ENCODE results near the gene VTI1A. TPM values are rescaled to one million over a fixed set of nuclear protein-coding genes. Genes with fewer than 3 reads are reported as not detected.

Gene VTI1A
- total and polyA plus RNA-seq, 2 experiments from 2014 or later, result 26.8 to 31.0 TPM

GRCh38 chr10:112507988-112508387 lies 61.0 kb downstream of the VTI1A start:
- Histone ChIP-seq H3K79me2 (replicated peaks; ENCODE audit: insufficient read depth) (no peaks in the 10 kb centered on the region), H3K27me3 (ENCODE audit: insufficient read depth) (no peaks in the 10 kb centered on the region), H2AFZ (no peak overlapping the region), H3K4me3 (no peak overlapping the region), H3K4me1 (ENCODE audit: insufficient read depth) (no peaks in the 10 kb centered on the region), H3K4me2 (no peak overlapping the region), H4K20me1 (replicated peaks; ENCODE audit: insufficient read depth) (no peaks in the 10 kb centered on the region), H3K27ac (ENCODE audit: low read depth) (no peak overlapping the region), H3F3A (replicated peaks; ENCODE audit: low read depth) (no peaks in the 10 kb centered on the region), H3K36me3 (ENCODE audit: insufficient read depth) (no peaks in the 10 kb centered on the region), H3K9me2 (ENCODE audit: insufficient read depth) (no peaks in the 10 kb centered on the region)
- ATAC-seq, result no peak
- Mint-ChIP-seq H3K9me3 (no peaks in the 10 kb centered on the region), H3K4me1 (peaks cover 7% of the 10 kb centered on the region; the same call in 2 of the 3 replicates), H3K36me3 (ENCODE audit: low read depth) (no peaks in the 10 kb centered on the region), H3K27ac (no peak overlapping the region), H3K27me3 (ENCODE audit: insufficient read depth, low read depth, poor library complexity) (peaks cover 2% of the 10 kb centered on the region), H3K4me3 (no peak overlapping the region)
- no peak for TF ChIP-seq EZH2 (IDR thresholded peaks at IDR 0.05; ENCODE audit: low read depth, unreplicated experiment)
- no peak for TF ChIP-seq ZNF331 (CRISPR knock-in tag; IDR thresholded peaks at IDR 0.05; ENCODE audit: low read depth)
- TF ChIP-seq ZNF462 (CRISPR knock-in tag; IDR thresholded peaks at IDR 0.05), result no peak
- no peak for TF ChIP-seq ETS1 (IDR thresholded peaks at IDR 0.05)
- no peak for TF ChIP-seq CREB1 (CRISPR knock-in tag; IDR thresholded peaks at IDR 0.05; ENCODE audit: low read depth)
- no peak for TF ChIP-seq EZH2phosphoT487 (IDR thresholded peaks at IDR 0.05; ENCODE audit: unreplicated experiment)
- TF ChIP-seq JUNB (IDR thresholded peaks at IDR 0.05; ENCODE audit: unreplicated experiment), result no peak
- no peak for TF ChIP-seq POLR2AphosphoS5 (IDR thresholded peaks at IDR 0.05; ENCODE audit: low read depth)
- no peak for TF ChIP-seq STAT1 (IDR thresholded peaks at IDR 0.05; ENCODE audit: unreplicated experiment)
- no peak for DNase-seq (ENCODE audit: low spot score)
